Measurements from ENCODE around the gene PTF1A. TPM values are rescaled to one million over a fixed set of nuclear protein-coding genes. Genes with fewer than 3 reads are reported as not detected.

The PTF1A gene
- total and polyA plus RNA-seq, 2 of the 4 experiments (the other 2 are of a cell fraction) = not detected

- TF ChIP-seq NFE2L2 (IDR thresholded peaks at IDR 0.05; ENCODE audit: low read depth, low read length) (no peak), MAZ (IDR thresholded peaks at IDR 0.05; ENCODE audit: borderline replicate concordance, low read depth, low read length) (no peak), FOS (IDR thresholded peaks at IDR 0.05; ENCODE audit: low read depth, low read length) (no peak), CHD1 (IDR thresholded peaks at IDR 0.05; ENCODE audit: low read depth, low read length) (no peak), BHLHE40 (IDR thresholded peaks at IDR 0.05; ENCODE audit: low read depth, low read length) (no peak), MXI1 (IDR thresholded peaks at IDR 0.05; ENCODE audit: borderline replicate concordance, low read depth, low read length) (no peak), RAD21 (IDR thresholded peaks at IDR 0.05; ENCODE audit: low read length) (no peak)
Observed at GRCh38 chr10:23173214-23174073, 18.7 kb upstream of the PTF1A start (continued).

Data from IMR-90 (cell line).